GM12874 (cell line): ENCODE measurements around the gene PEX5.
A peak's percentile ranks its signal among the peaks of the same experiment; 100 is the strongest.

Experiments used
- TF ChIP-seq, protein P1 (sequence below): IDR thresholded peaks from 2 replicates; pipeline ENCODE4 v1.5.1; 2011; ENCODE audit warnings: low read depth, mild to moderate bottlenecking, control low read depth, low read length, moderate library complexity; ENCODE audit not compliant: insufficient read depth

The PEX5 gene

DNA sequence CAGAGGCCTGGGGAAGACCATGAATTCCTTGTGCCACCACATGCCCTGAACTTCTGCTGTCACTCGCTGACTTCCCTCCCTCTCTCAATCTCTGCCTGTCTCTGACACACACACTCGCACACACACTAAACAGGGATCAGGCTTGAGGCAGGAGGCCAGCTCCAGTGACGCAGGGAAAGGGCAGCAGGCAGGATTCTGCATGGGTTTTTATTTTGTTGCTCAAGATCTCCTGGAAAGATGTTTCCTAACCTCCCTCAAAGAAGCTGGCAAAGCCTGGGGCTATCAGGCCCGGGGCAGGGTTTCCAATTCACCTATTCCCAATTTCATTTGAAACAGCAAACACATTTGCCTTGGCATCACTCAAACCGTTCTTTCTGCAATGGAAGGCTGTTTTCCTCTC lies 27.7 kb upstream of the PEX5 start:
- TF ChIP-seq, protein P1, sequence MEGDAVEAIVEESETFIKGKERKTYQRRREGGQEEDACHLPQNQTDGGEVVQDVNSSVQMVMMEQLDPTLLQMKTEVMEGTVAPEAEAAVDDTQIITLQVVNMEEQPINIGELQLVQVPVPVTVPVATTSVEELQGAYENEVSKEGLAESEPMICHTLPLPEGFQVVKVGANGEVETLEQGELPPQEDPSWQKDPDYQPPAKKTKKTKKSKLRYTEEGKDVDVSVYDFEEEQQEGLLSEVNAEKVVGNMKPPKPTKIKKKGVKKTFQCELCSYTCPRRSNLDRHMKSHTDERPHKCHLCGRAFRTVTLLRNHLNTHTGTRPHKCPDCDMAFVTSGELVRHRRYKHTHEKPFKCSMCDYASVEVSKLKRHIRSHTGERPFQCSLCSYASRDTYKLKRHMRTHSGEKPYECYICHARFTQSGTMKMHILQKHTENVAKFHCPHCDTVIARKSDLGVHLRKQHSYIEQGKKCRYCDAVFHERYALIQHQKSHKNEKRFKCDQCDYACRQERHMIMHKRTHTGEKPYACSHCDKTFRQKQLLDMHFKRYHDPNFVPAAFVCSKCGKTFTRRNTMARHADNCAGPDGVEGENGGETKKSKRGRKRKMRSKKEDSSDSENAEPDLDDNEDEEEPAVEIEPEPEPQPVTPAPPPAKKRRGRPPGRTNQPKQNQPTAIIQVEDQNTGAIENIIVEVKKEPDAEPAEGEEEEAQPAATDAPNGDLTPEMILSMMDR: no peak

DNA sequence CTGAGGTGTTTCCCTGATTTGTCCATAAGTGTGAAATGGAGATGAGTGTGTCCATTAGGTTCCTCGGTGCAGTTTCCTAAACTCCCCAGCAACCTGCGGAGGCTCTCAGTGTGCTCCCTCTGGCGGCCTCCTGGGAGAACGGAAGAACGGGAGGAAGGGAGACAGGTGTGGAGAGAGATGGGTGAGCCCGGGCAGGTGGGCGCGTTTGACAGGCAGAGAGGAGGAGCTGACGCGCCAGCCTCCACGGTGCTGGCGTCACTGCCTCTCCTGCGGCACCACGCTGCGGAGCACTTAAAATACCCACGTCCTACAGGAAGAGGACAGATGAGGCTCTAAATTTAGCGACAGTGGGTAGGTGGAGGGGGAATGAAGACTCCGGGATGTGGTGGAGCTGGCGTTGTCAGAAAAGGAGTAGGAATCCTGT lies 26.8 kb upstream of the PEX5 start:
- TF ChIP-seq, protein P1: 0 out of 2 replicates have a peak, but pooled peaks have one; percentile 29

DNA sequence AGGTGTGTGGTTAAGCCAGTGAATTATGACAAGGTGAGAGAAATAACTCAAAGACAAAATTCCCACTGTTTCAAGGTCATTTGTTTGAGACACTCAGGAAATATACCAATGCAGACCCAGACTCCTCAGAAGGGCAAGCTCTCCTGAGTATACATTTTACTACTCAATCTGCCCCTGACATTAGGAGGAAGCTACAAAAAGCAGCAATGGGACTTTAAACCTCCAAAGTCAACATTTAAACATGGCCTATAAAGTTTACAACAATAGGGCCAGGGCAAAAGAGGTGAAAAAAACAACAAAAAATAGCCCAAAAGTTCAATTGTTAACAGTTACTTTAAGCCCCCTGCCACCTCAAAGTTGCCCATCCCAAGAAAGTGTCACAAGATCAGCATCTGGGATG lies 19.5 kb upstream of the PEX5 start:
- TF ChIP-seq, protein P1: no peak

DNA sequence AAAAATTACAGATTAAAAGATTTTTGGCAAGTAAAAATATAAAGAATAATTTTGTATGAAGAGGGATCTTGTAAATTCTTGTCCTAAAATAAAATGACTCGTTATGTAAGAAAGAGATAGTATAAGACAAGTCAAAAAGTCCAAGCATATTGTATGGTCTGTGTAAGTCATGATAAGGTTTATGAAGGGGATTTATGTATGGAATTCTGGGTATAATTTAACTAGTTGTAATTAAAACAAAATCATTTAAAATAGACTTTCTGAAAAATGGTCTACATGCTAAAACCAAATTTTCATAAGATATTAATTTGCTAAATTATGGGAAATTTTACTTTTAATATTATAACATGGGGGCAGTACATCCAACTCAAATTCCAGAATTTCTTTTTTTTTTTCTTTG lies 17.6 kb upstream of the PEX5 start:
- TF ChIP-seq, protein P1: no peak

DNA sequence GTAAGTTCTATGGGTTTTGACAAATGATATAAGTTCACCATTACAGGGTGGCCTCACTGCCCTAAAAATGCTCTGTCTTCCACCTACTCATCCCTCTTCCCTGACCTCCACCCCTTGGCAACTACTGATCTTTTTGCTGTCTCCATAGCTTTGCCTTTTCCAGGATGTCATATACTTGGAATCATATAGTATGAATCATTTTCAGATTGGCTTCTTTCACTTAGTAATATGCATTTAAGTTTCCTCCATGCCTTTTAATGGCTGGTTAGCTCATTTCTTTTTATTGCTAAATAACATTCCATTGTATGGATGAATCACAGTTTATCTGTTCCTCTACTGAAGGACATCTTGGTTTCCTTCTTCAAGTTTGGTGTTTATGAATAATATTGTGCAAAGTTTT lies 14.0 kb upstream of the PEX5 start:
- TF ChIP-seq, protein P1: no peak

DNA sequence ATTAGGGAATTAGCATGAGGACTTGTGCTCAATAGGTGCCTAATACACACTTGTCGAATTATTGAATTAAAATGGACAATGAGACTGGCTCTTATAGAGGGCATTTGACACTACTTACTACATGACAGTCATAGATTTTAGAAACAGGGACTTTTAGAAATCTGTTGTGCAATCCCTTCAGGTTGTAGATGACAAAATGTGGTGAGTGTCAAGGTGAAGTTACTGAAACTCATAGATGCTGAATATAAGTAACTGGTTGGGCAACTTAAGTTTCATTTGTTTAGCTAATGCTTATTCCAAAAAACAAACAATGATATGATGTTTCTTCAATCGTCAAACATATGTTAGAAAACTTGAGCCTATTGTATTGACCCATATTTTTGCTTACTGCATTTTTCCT lies 12.9 kb upstream of the PEX5 start:
- TF ChIP-seq, protein P1: no peak

DNA sequence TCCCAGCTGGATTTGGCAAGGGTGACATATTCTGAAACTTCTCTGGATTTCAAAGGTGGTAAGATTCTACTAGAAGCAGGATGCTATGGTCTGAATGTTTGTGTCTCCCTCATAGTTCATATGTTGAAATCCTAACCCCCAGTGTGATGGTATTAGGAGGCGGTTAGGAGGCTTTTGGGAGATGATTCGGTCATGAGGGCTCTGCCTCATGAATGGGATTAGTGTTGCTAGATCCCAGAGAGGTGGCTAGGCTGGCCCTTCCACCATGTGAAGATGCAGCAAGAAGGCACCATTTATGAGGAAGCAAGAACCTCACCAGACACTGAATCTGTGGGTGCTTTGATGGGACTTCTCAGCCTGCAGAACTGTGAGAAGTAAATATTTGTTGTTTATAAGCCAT lies 11.0 kb upstream of the PEX5 start:
- TF ChIP-seq, protein P1: no peak

DNA sequence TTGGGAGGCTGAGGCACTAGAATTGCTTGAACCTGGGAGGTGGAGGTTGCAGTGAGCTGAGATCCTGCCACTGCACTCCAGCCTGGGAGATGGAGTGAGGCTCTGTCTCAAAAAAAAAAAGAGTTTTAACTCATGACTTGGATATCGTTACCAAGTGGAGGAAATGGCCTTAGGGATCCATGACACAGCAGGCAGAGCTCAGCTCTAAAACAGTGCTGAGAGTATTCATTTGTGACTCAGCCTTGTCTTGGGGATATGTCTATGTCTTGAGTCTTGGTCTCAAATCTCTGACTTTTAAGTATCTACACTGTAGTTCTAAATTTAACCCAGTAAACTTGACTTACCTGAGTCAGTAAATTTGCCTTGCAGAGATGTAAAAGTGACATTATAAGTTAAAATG lies 8.8 kb upstream of the PEX5 start:
- TF ChIP-seq, protein P1: no peak
